ENCODE results near the gene AP3S1. TPM values are rescaled to one million over a fixed set of nuclear protein-coding genes. Genes with fewer than 3 reads are reported as not detected.

AP3S1 gene
- total and polyA plus RNA-seq, 9 donors = 49.6 to 176 (median 87.2) TPM

GRCh38 chr5:115854139-115854538, 12.4 kb downstream of the AP3S1 start:
- WGBS, 3 donors = 93 to 97% (median 96%) methylated on average over 3 of the region's 3 CpGs
- Histone ChIP-seq H3K4me3 (no peak overlapping the region), H3K27me3 (no peaks in the 10 kb centered on the region), H3K27ac (no peak overlapping the region), H3K9me3 (no peaks in the 10 kb centered on the region), H3K4me1 (ENCODE audit: insufficient read depth) (peaks cover 8% of the 10 kb centered on the region), H3K36me3 (no peaks in the 10 kb centered on the region)
- intact Hi-C loops (cut with DNase I) = no loop called here
- DNase-seq = no peak
- no peak for TF ChIP-seq EP300 (IDR thresholded peaks at IDR 0.05)
- no peak for TF ChIP-seq CTCF (IDR thresholded peaks at IDR 0.05)
- no peak for TF ChIP-seq POLR2A (IDR thresholded peaks at IDR 0.05)

GRCh38 chr5:115855959-115856358, 14.2 kb downstream of the AP3S1 start:
- intact Hi-C loops (cut with DNase I) = no loop called here
- Histone ChIP-seq H3K27ac (no peak overlapping the region), H3K9me3 (no peaks in the 10 kb centered on the region), H3K4me1 (ENCODE audit: insufficient read depth) (peaks cover 6% of the 10 kb centered on the region), H3K4me3 (no peak overlapping the region), H3K36me3 (no peaks in the 10 kb centered on the region), H3K27me3 (no peaks in the 10 kb centered on the region)
- DNase-seq = no peak
- WGBS, 3 donors = 56 to 69% (median 63%) methylated on average over 1 of the region's 1 CpG
- TF ChIP-seq CTCF (IDR thresholded peaks at IDR 0.05) (no peak), EP300 (IDR thresholded peaks at IDR 0.05) (no peak), POLR2A (IDR thresholded peaks at IDR 0.05) (no peak)

GRCh38 chr5:115857057-115857479, 15.3 kb downstream of the AP3S1 start:
- Histone ChIP-seq H3K4me3 (no peak overlapping the region), H3K36me3 (no peaks in the 10 kb centered on the region), H3K4me1 (ENCODE audit: insufficient read depth) (peaks cover 4% of the 10 kb centered on the region), H3K27me3 (no peaks in the 10 kb centered on the region), H3K27ac (no peak overlapping the region), H3K9me3 (no peaks in the 10 kb centered on the region)
- no peak for DNase-seq
- TF ChIP-seq EP300 (IDR thresholded peaks at IDR 0.05) = no peak
- TF ChIP-seq POLR2A (IDR thresholded peaks at IDR 0.05) = no peak
- TF ChIP-seq CTCF (IDR thresholded peaks at IDR 0.05) = no peak
- intact Hi-C loops (cut with DNase I) = no loop called here
- 28 to 52% (median 50%) methylated on average over 1 of the region's 1 CpG for whole genome bisulfite sequencing, 3 donors

GRCh38 chr5:115857626-115858349, 16.1 kb downstream of the AP3S1 start:
- Histone ChIP-seq H3K4me3 (no peak overlapping the region), H3K27me3 (no peaks in the 10 kb centered on the region), H3K4me1 (ENCODE audit: insufficient read depth) (peaks cover 4% of the 10 kb centered on the region), H3K9me3 (no peaks in the 10 kb centered on the region), H3K36me3 (no peaks in the 10 kb centered on the region), H3K27ac (no peak overlapping the region)
- no peak for DNase-seq
- 14 to 32% (median 27%) methylated on average over 2 of the region's 2 CpGs for WGBS, 3 donors
- intact Hi-C loops (cut with DNase I) = no loop called here
- no peak for TF ChIP-seq CTCF (IDR thresholded peaks at IDR 0.05)
- no peak for TF ChIP-seq EP300 (IDR thresholded peaks at IDR 0.05)
- no peak for TF ChIP-seq POLR2A (IDR thresholded peaks at IDR 0.05)

Data from ovary (tissue), 9 donors.